Adrenal gland (tissue), 12 donors: Measurements from ENCODE around the gene DNAJB2. TPM values are rescaled to one million over a fixed set of nuclear protein-coding genes. Genes with fewer than 3 reads are reported as not detected.

ENCODE experiments used
- DNase-seq, 7 donors: peaks; one replicate each; pipeline ENCODE4 v3.0.0-alpha.2; 2019 to 2020
- H3K27ac ChIP-seq, 5 donors: fragments of 200-600 bp; sonication (generic) in 4 of 5; 1 replicate in 3 of 5; 2 replicates in 2 of 5; pipeline versions ENCODE4 v1.5.1 to v1.8.0; 2016 to 2020; ENCODE audit warnings: mild to moderate bottlenecking in 1 of 5
- H3K27me3 ChIP-seq: fragments of 200-600 bp; 2 replicates; pipeline ENCODE4 v1.8.0; 2021
- H3K36me3 ChIP-seq, 2 donors: fragments of 200-600 bp; replicated peaks in 1 of 2; 1 replicate in 1 of 2; 2 replicates in 1 of 2; pipeline versions ENCODE4 v1.5.1 to v1.8.0; 2018 to 2022
- H3K4me1 ChIP-seq, 2 donors: fragments of 200-600 bp; replicated peaks in 1 of 2; 1 replicate in 1 of 2; 2 replicates in 1 of 2; pipeline versions ENCODE4 v1.5.1 to v1.8.0; 2018 to 2021
- H3K4me3 ChIP-seq, 4 donors: fragments of 200-600 bp; sonication (generic) in 3 of 4; one replicate each; pipeline ENCODE4 v1.5.1; 2016 to 2018
- H3K9me3 ChIP-seq, 3 donors: fragments of 200-600 bp; sonication (generic) in 1 of 3; replicated peaks in 1 of 3; 1 replicate in 2 of 3; 2 replicates in 1 of 3; pipeline versions ENCODE4 v1.5.1 to v1.8.0; 2016 to 2021
- CTCF ChIP-seq, 6 experiments: fragments of 450-650 bp in 4 of 6; fragments of 200-600 bp in 2 of 6; sonication (generic) in 1 of 6; IDR thresholded peaks; 1 replicate in 5 of 6; 2 replicates in 1 of 6; pipeline versions ENCODE4 v1.5.1 to v1.8.0; 2016 to 2021; ENCODE audit warnings: antibody characterized with exemption in 6 of 6, mild to moderate bottlenecking in 2 of 6, moderate library complexity in 1 of 6
- POLR2A ChIP-seq, 2 donors: fragments of 450-650 bp; IDR thresholded peaks; one replicate each; pipeline ENCODE4 v1.6.1; 2017; ENCODE audit warnings: antibody characterized with exemption in 2 of 2, mild to moderate bottlenecking in 2 of 2, moderate library complexity in 1 of 2
- WGBS, 4 donors: extraction: QIAGEN DNeasy Blood & Tissue Kit in 2 of 4; methylation state at CpG; one replicate each; pipeline versions ENCODE4 v1.1.5 to v1.1.7; 2013 to 2017; 5-methylcytosine and 5-hydroxymethylcytosine counted together
- intact Hi-C, 2 donors: fragments of 100-400 bp; cut with DNase I; formaldehyde crosslinking; loops; one replicate each; pipeline versions ENCODE4 v1.14.1 to v1.15.0; 2022 to 2023
- polyA plus RNA-seq, 3 donors: library from polyadenylated mRNA; stranded (reverse); fragments of 200-250 nt in 2 of 3; fragments of 350-450 nt in 1 of 3; fragmentation: Illumina TruSeq in 1 of 3; extraction: RNeasy Lipid Tissue Mini Kit (QIAGEN cat#74804) in 1 of 3; gene quantifications; one replicate each; pipeline ENCODE4 v1.2.3, GENCODE V29; 2013 to 2014
- total RNA-seq, 9 donors: library from RNA; depleted of rRNA in 4 of 9; stranded (reverse); fragments of >200 nt in 4 of 9; fragments of 120-200 nt in 1 of 9; fragmentation: NEBNext Ultra II Directional in 1 of 9; extraction: Animal tissue kit (Norgen Biotek cat#: 25700) in 1 of 9; gene quantifications; one replicate each; pipeline versions ENCODE4 v1.1.0 to v1.2.4, GENCODE V29; 2013 to 2023
- donor health status: healthy with polysubstance abuse.
- donor health status: Bipolar disorder and iron deficiency.
- donor health status: DM: yes; HTN: yes; CAD: no.
- donor health status: DM: no; HTN: no; CAD: no.
- donor health status: DM: no; HTN: no; CAD: no.
- donor health status: DM: yes; HTN: yes; CAD: no.

Gene DNAJB2
- total and polyA plus RNA-seq, 12 donors = 80.6 to 201 (median 137) TPM

GRCh38 chr2:219243291-219243761 is 35.8 kb upstream of the DNAJB2 start:
- 49 to 77% (median 55%) methylated on average over 2 to 28 of the region's 28 CpGs for WGBS, 4 donors
- intact Hi-C loops = loop anchor here (10.0 kb wide), 1 partner anchor 51 kb away; no protein-coding TSS in a partner anchor
- peak overlapping the region in 1 of 5 donors; percentile 42 for H3K27ac ChIP-seq

GRCh38 chr2:219244789-219245147 is 34.4 kb upstream of the DNAJB2 start:
- DNase-seq = no peak
- H3K4me3 ChIP-seq = peak overlapping the region in 2 of 4 donors; percentile 67 to 70
- peak overlapping the region; percentile 68 to 96 (median 87) for H3K27ac ChIP-seq
- TF ChIP-seq CTCF (IDR thresholded peaks at IDR 0.05) = no peak
- no peak for TF ChIP-seq POLR2A (IDR thresholded peaks at IDR 0.05)
- intact Hi-C loops = loop anchor here (10.0 kb wide), 1 partner anchor 50 kb away; no protein-coding TSS in a partner anchor
- peaks cover 23 to 30% of the 10 kb centered on the region in 2 donors for H3K4me1 ChIP-seq
- H3K36me3 ChIP-seq = peaks cover 0 to 17% of the 10 kb centered on the region in 2 donors
- no peaks in the 10 kb centered on the region for H3K27me3 ChIP-seq
- no peaks in the 10 kb centered on the region for H3K9me3 ChIP-seq
- 17 to 26% (median 20%) methylated on average over 5 to 6 of the region's 6 CpGs for WGBS, 4 donors

More at GRCh38 chr2:219243291-219243761, 35.8 kb upstream of the DNAJB2 start:
- Histone ChIP-seq H3K9me3 (no peaks in the 10 kb centered on the region), H3K27me3 (no peaks in the 10 kb centered on the region), H3K4me3 (no peak overlapping the region), H3K36me3 (peaks cover 0 to 18% of the 10 kb centered on the region in 2 donors), H3K4me1 (peaks cover 14 to 21% of the 10 kb centered on the region in 2 donors)
- DNase-seq = peak in 1 of 7 donors; percentile 28
- TF ChIP-seq POLR2A (IDR thresholded peaks at IDR 0.05) (no peak), CTCF (IDR thresholded peaks at IDR 0.05) (no peak)

- peak within 1 kb of the TSS; percentile 54 to 70 (median 65) for H3K4me3 ChIP-seq
- peaks cover 28 to 35% of the 10 kb centered on the region in 2 donors for H3K4me1 ChIP-seq
- peaks cover 0 to 17% of the 10 kb centered on the region in 2 donors for H3K36me3 ChIP-seq
- H3K27me3 ChIP-seq = no peaks in the 10 kb centered on the region
- peak; percentile 92 to 98 (median 96) for DNase-seq
- TF ChIP-seq POLR2A (IDR thresholded peaks at IDR 0.05) (peak; percentile 68 to 87), CTCF (IDR thresholded peaks at IDR 0.05) (no peak)
- H3K27ac ChIP-seq = peak within 1 kb of the TSS; percentile 68 to 96 (median 87)
- intact Hi-C loops = loop anchor here (10.0 kb wide), 1 partner anchor 49 kb away; no protein-coding TSS in a partner anchor
- WGBS, 4 donors = 0 to 1% (median 0%) methylated on average over 3 to 46 of the region's 46 CpGs
- H3K9me3 ChIP-seq = no peaks in the 10 kb centered on the region
These were observed 33.8 kb upstream of the DNAJB2 start, which contains the start of the genes GLB1L and STK16 for GRCh38 chr2:219245148-219245898. TSS of gene GLB1L (minus strand) at chr2:219245444. CDS start at chr2:219243573, 1,871 bp downstream. TSS of gene STK16 (plus strand) at chr2:219245479. CDS start at chr2:219246000, 521 bp downstream.

GRCh38 chr2:219245899-219246230 is 33.3 kb upstream of the DNAJB2 start:
- TF ChIP-seq POLR2A (IDR thresholded peaks at IDR 0.05) = no peak
- TF ChIP-seq CTCF (IDR thresholded peaks at IDR 0.05) = no peak

More at GRCh38 chr2:219245899-219246230, 33.3 kb upstream of the DNAJB2 start:
- DNase-seq = peak in 2 of 7 donors; percentile 42 to 50
- H3K9me3 ChIP-seq = no peaks in the 10 kb centered on the region
- intact Hi-C loops = loop anchor here (10.0 kb wide), 1 partner anchor 49 kb away; no protein-coding TSS in a partner anchor
- no peaks in the 10 kb centered on the region for H3K27me3 ChIP-seq
- peaks cover 0 to 17% of the 10 kb centered on the region in 2 donors for H3K36me3 ChIP-seq
- H3K4me3 ChIP-seq = peak overlapping the region; percentile 54 to 70 (median 65)
- WGBS, 4 donors = 11 to 13% (median 12%) methylated on average over 6 to 10 of the region's 10 CpGs
- peaks cover 29 to 36% of the 10 kb centered on the region in 2 donors for H3K4me1 ChIP-seq
- H3K27ac ChIP-seq = peak overlapping the region; percentile 68 to 96 (median 87)
